ENCODE data around the gene TBC1D16.

TBC1D16 gene

DNA sequence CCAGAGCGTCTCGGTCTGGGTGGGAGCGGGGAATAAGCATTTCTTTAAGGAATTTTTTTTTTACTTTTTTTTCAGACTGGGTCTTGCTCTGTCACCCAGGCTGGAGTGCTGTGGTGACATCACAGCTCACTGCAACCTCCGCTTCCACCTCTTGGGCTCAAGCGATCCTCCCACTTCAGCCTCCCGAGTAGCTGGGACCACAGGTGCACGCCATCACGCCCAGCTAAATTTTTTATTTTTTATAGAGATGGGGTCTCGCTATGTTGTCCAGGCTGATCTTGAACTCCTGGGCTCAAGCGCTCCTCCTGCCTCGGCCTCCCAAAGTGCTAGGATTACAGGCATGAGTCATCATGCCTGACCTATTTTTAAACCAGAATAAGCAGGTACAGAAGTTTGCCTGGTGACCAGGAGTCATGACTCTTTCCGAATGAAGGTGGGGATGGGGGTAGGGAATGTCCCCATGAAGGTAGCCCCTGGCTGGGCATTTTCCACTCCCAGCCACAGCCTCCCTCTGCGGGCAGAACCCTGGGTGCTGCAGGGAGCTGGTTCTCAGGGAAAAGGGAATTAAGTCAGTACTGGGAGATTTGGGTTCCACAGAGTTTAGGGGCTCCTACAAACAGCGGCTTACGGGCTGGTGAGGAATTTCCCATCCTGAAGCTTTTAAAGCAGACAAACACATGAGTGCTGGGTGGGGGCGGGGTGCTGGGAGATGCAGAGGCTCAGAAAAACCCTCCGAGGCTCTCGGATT, 48.3 kb downstream of the TBC1D16 start:
- DNase-seq (ENCODE audit: low spot score): peak; percentile 37

DNA sequence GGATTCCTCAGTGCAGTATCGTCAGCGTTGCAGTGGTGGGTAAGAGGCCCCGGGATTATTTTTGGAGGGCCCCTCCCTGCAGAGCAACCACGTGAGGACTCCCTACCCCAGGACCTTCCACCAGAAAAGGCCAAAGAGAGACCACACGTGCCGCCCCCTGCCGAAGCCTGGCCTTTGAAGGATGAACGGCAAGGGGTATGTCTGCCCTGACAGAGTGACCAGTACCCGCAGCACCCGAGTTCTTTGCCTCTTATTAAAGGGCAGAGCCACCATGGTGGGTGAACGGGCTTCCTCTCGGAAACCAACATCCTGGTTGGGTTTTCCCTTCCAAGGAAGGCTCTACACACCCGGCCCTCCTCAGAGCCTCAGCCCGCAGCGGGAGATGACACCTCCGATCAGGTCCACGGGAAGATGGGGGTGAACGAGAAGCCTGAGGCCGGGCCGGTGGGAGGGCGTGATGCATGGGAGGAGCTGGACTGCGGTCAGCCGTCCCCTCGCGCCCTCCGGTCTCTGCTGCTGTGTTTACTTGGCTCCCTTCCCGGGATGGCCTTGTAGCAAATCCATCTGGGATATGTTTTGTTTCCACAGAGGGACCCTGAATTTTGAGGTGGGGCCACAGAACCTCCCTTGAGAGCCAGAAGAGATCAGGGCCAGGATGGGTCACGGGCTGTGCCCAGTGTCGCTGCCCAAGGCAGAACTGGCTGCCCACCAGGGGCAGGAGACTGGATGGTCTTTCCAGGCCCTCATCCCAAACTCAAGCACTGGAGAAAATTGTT, 49.1 kb downstream of the TBC1D16 start:
- DNase-seq (ENCODE audit: low spot score): no peak

DNA sequence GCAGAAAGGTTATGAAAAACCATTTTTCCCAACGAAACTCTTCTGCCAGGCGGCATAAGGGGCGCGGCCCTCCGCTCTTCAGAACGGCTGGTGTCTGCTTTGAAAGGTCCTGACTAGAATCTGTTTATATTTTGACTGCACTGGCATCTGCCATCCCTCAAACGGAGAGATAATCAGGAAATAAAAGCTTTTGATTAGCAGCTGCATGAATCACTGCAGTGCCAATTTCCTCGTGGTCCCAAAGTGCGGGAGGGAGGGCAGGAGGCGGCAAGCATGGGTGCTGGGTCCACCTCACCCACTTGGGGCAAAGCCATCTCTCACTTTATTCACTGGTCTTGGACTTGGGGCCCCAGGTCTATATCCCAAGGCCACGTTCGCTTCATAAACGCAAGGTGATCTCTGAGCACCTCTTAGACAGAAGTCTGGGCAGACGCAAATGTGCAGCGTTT, 49.7 kb downstream of the TBC1D16 start:
- DNase-seq (ENCODE audit: low spot score): no peak

DNA sequence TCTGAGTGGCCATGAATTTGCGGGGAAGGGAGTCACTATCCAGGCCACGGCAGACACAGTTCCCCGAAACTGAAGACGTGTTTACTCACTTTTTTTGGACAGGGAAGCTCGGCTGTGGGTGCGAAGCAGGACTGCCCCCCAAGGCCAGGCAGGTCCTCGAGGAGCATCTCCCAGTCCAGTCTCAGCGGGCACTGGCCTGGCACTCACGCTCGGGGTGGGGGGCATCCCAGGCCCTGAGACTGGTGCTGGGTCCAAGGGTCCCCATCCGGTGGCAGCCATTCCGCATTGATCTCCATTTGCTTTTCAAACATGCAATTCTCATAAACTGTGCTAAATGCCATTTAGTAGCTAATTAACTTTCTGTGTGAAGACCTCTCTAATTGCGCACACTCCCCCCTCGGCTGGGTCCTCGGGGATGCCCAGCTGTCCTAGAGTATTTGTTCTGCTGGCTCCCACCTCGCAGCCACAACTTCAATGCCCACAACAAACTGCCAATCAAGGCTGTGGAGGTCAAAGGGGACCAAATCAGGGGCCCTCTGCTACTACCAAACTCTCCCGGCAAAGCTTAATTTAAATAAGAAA, 50.2 kb downstream of the TBC1D16 start:
- DNase-seq (ENCODE audit: low spot score): no peak

DNA sequence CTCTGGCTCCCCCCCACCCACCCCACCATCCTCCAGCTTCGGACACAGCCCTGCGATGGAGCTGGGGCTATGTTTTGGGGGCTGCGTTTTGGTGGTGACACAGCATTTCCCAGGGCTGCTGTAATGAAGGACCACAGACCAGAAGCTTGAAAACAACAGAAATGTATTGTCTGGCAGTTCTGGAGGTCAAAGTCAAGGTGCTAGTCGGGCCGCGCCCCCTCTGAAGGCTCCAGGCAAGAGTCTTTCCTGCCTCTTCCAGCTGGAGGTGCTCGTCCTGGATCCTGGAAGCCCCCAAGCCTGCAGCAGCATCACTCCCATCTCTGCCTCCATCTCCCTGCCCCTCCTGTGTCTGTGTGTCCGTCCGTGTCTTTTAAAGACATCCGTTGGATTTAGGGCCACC, 50.8 kb downstream of the TBC1D16 start:
- no peak for DNase-seq (ENCODE audit: low spot score)

DNA sequence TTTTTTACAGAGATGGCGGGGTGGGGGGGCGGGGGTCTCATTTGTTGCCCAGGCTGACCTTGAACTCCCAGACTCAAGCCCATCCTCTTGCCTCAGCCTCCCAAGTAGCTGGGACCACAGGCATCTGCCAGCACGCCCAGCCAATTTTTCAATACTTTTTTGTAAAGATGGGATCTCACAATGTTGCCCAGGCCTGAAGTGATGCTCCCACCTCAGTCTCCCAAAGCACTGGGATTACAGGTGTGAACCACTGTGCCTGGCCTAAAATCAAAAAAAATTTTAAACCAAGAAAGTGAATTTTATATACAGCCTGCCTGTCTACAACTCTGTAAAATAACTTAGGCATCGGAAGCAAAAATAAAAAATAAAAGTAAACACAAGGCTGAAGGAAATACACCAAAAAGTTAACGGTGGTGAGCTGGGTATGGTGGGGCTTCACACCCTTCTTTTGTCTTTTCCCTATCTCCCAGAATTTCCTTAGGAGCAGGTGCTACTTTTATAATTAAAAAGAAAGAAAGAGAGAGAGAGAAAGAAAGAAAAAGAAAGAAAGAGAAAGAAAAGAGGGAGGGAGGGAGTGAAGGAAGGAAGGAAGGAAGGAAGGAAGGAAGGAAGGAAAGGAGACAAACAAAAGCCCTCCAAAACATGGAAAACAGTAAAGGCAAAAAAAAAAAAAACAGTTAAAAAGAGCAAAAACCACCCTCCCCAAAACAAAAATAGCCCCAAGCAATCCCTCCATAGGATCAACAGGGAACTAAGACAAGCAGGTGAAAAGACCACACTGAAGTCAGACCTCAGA, 51.4 kb downstream of the TBC1D16 start:
- DNase-seq (ENCODE audit: low spot score): no peak

DNA sequence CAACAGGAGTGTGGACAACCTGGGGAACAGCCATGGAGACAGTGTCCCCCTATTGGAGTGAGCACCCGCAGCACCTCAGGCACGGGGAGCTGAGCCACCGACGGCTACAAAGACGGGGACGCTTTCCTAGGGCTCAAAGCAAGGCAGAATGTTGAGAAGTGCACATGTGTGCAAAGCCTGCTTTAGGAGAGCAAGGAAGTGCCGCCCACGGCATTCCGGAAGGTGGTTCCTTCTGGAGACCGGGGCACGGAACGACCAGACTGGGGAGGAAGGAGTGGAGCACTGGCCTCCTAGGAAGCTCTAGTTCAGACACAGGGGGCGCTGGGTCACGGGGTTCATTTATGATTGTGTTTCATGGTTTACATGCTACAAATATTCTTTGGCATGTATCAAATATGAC, 52.2 kb downstream of the TBC1D16 start:
- DNase-seq (ENCODE audit: low spot score): no peak

DNA sequence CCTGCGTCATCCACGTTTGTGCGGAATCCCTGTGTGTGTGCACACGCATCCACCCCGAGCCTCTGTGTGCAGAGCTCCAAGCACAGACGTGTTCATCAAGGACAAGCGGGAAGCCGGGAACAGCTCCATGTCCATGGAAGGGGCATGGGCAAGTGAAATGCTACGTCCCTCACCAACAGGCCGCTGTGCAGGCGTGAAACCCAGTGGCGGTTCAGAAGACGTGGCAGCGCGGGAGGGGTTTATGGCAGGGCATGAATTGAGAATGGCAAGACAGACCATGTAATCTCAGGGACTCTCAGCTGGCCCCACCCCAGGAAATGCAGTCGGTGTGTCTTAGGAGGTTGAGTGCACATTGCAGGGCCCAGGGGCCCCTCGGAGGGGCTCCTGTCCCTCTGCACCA, 52.7 kb downstream of the TBC1D16 start:
- no peak for DNase-seq (ENCODE audit: low spot score)

DNA sequence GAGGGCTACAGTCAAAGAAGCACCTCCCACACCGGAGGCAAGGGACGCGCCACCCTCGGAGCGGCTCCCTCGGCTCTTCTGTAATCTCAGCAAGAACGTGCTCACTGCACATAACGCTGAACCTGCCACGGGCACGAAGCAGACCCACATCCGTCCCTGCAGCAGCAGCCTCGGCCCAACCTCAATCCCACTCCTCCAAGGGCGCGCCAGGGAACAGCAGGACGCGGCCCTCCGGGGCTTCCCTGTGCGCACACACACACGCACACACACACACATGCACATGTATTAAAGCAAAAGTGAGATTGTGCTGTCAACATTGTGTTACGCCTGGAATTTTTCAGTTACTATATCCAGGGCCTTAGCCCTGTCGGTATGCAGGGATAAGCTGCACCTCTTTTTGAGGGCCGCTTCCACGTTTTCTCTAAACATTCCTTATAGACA, 54.0 kb downstream of the TBC1D16 start:
- DNase-seq (ENCODE audit: low spot score): no peak

DNA sequence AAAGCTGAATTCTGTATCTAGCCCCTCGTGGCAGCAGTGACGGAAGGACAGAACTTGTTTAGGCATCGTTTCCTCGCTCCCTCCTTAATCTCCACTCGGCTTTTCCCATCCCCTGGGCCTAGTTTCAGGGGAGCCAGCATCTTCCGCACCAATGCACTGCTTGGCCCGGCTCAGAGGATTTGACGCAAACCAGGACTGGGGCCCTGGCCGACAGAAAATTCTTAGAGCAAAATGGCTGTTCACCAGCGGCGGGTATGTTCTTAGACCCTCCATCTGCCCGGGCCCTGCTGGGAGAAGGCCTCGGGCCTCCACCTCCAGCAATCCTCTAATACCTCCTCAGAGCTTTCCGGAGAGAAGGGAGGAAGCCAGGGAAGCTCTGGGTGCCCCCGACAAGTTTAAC, 54.6 kb downstream of the TBC1D16 start:
- DNase-seq (ENCODE audit: low spot score): no peak

DNA sequence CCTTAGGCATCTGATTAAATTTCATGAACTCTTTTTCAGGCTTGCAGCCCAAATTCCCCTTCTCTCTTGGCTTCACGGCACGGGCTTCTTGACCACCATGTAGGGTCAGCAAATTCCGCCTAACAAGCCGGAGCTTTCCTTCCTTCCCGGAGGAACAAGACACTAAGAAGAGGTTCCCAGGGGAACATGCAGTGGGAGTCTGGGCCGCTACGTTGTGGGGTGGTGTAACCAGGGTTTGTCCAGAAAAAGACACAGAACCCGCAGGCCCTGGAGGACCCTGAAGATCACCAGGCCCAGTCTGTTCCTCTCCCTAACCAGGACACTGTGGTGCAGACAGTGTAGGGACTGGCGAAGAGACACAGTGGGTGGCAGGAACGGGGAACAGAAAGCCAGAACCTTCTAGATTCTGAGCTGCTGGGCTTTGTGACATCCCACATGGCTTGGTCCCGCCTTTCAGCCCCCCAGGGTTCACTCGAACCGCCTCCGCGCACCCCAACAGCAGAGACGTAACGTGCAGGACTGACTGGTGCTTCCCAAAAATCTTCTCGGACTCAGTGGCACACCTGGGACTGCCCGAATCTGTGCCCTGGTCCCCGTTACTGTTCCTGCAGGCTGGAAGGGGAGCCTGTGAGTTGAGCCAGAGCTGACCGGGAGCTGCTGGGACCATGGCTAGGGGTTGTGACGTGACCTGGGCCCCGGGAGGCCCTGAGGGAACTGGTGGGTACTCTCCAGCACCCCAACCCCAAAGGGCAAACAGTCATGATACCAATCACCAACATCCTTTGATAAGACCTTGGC, 55.2 kb downstream of the TBC1D16 start:
- DNase-seq (ENCODE audit: low spot score): no peak

DNA sequence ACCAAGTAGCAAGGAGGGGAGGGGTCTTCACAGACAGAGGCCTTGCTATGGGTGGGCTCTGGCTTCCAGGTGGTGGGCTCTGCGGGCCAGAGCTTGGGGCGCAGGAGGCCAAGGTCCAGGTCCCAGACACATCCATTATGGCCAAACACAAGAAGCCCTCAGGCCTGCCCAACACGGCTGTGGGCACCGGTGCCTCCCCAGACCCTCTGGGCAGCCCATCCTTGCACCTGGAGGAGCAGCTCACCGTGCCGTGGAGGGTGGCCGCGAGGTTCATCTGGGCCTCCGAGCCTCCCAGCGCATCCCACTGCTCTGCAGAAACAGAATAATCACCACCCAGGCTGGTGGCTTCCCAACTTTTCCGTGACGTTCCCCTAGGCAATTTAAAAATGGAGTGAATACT, 55.9 kb downstream of the TBC1D16 start:
- no peak for DNase-seq (ENCODE audit: low spot score)

DNA sequence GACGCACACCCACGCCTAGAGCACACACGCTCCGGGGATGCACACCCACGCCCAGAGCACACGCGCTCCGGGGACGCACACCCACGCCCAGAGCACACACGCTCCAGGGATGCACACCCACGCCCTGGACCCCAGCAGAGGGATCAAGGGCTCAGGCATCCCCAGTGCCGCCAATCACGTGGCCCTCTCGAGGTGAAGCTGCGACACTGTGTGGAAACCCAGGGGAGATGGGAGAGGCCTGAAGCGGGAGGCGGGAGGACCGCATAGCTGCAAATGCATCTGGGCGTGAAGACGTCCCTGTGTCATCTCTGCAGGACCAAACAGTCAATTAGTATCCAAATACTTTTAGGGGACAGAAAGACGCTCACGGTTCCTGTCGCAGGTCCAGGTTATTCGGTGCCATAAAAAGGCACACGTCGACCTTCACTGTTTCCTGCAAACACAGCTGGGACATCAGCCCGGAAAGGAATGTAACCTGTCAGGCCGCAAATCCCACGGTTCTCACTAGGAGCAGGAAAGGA, 56.4 kb downstream of the TBC1D16 start:
- no peak for DNase-seq (ENCODE audit: low spot score)

DNA sequence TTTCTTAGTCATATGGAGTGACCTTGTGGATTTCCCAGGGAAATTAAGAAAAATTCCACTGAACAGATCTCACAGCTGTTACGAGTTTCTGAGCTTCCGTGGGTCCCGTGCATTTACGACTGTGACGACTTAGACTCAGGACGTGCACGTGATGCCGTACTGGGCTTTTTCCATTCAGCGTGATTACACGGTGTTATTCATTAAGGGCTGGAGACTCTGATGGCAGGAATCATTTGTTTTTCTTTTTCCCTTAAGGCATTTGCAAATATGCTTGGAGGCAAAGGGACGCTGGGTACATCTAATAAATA, 57.2 kb downstream of the TBC1D16 start:
- no peak for DNase-seq (ENCODE audit: low spot score)

DNA sequence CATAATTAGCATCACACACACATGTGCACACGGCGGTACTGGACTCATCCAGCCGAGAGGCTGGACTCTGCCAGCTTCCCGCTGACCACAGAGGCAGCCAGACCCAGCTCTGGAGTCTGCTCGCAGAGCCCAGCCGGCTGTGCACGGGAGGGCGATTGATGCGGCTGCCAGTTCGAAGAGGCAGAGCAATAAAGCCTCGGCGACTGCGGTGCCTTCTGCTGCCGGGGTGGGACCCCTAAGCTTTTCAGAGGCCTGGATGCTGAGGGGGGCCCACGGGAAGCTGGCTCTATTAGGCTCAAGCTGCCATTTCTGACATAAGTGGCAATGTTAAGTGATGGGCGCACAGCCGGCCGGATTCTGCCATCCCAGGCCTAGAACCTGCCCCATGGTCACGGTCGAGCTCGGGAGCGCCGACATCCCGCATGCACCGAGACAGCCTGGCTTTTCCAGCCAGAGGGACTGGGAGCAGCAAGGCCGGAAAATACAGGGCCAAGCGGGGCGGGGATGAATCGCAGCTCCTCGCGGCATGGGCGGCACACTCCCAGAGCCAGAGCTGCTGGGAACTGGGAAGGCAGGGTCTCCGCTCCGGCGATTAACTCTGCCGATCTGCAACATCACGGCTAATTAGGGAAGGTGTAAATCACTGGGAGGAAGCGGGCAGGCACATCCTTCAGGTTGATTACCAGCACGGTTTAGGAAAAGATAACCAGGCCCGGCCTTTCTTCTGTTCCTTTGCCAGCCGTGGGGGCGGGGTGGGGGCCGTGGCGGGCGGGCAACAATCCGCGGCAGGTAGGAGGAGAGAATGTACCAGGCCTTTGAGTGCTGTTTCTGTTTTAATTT, 57.7 kb downstream of the TBC1D16 start:
- no peak for DNase-seq (ENCODE audit: low spot score)

DNA sequence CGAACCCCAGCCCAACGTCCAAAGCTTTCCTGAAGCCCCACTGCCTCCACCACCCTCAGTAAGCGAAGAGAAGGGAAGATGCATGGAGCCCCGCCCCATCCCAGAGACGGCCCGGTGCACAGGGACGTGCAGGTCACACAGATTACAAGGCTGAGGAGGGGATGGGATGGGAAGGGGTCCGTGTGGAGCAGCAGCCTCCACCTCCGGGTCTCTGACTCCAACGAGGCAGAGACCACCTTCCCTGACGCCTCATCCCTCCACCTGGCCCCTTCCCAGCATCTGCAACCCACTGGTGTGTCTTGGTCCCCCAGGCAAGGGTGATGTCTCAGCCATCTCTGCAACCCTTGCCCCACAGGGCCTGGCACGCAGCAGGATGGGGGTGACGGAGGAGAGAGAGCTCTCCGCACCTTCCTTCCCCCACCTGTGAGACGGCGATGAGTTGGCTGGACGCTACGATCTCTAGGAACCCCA, 58.5 kb downstream of the TBC1D16 start:
- no peak for DNase-seq (ENCODE audit: low spot score)

DNA sequence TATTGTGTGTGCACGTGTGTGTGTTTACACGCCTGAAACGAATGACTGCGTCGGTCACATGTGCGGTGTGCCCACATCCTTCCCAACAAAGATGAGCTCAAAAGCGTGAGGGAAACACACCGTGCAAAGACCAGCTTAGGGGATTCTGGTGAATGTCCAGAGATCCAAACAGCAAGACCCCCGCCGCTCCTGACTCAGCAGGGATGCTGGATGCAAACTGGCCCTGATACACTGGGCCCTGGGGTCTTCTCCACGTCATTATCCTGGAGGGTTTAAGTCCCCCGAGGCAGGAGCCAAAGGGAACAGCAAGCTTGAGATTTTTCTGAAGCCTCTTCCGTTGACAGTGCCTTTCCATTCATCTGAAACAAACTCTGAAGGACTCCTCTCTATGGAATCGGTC, 59.2 kb downstream of the TBC1D16 start:
- DNase-seq (ENCODE audit: low spot score): no peak

DNA sequence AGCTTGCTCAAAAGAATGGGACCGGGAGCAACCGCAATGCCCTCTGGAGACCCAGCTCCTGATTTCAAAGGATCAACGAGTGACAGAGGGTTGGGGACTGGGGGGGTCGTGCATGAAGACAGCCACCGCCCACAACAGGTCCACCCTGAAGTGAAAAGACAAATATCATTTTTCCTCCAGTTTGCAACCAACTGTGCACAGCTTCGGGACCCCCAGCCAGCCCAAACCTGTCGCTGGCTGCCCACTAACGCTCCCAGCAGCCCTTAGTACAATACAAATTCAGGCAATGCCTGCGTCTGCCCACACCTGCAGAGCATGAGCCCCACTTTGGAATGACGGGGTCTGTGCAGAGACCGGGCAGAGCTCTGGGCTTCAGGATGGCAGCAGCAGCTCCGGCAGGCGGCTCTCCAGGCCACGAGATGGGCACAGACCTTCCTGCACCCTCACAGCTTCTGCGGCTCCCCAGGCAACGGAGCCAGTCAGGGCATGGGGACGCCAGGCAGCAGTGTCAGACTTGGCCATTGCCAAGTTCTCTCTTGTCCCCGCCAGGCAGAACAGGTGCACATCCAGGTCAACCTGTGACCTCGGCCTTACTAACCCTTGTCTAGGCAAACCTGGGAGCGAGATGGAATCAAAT, 60.1 kb downstream of the TBC1D16 start:
- DNase-seq (ENCODE audit: low spot score): no peak

DNA sequence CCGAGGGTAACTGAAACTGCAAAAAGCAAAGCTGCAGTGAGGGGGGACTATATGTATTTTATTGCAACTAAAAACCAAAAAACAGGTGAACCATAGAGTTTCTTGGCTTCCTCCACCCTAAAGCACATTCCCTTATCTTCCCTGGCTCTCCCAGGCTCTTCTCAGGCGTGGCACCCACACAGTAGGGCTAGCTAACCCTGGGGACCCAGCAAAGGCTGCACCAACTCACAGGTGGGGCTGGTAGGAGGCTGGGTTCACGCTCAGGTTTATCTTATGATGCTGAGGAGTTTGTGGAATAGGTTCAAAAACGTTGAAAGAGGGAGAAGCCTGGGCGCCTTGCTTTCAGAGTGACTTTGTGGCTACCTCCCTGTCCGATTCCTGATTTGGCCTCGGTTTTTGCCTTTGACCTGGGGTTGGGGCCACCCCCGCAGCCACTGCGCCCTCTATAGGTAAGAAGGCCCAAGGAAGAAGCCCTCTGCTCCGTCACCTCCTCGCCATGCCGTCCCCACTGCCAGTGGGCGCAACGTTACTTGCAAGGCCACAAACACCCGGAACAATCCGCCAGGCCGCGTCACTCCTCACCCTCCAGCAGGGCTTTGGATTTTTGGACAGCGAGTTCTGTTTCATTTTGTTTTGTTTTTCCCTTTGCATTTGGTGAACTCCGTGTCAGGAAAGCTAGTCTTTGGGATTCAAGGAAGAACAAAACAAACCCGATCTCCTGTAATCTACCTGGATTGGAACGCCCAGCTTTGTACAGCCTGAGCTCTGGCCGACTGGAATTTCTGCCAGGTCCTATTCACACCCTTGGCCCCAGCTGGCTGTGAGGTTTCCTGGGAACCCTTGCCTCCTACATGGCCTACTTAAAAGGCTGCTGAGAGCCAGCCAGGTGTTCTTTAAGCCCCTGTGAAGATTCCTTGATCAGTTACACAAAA, 60.8 kb downstream of the TBC1D16 start:
- no peak for DNase-seq (ENCODE audit: low spot score)

Data from LoVo (cell line).